Thyroid gland (tissue), 4 donors: Measurements from ENCODE around the gene FOXD1. TPM values are rescaled to one million over a fixed set of nuclear protein-coding genes. Genes with fewer than 3 reads are reported as not detected.

Experiments
- DNase-seq, 2 donors: peaks; one replicate each; pipeline ENCODE4 v3.0.0-alpha.2; 2019
- H3K27ac ChIP-seq, 3 donors: fragments of 200-600 bp; sonication (generic); 1 replicate in 2 of 3; 2 replicates in 1 of 3; pipeline ENCODE4 v1.5.1; 2016 to 2019; ENCODE audit warnings: mild to moderate bottlenecking in 1 of 3, moderate library complexity in 1 of 3
- H3K27me3 ChIP-seq: fragments of 200-600 bp; sonication (generic); one replicate; pipeline ENCODE4 v1.5.1; 2019
- H3K36me3 ChIP-seq, 2 donors: fragments of 200-600 bp; sonication (generic); one replicate each; pipeline ENCODE4 v1.5.1; 2016 to 2019
- H3K4me1 ChIP-seq, 2 donors: fragments of 200-600 bp; sonication (generic); one replicate each; pipeline ENCODE4 v1.5.1; 2017 to 2019
- H3K4me3 ChIP-seq, 3 donors: fragments of 200-600 bp; sonication (generic); replicated peaks in 1 of 3; 1 replicate in 2 of 3; 2 replicates in 1 of 3; pipeline ENCODE4 v1.5.1; 2016; ENCODE audit warnings: mild to moderate bottlenecking in 1 of 3
- H3K9me3 ChIP-seq: fragments of 200-600 bp; sonication (generic); one replicate; pipeline ENCODE4 v1.5.1; 2017
- CTCF ChIP-seq, 6 experiments: fragments of 200-600 bp in 3 of 6; fragments of 450-650 bp in 3 of 6; sonication (generic) in 3 of 6; IDR thresholded peaks; one replicate each; pipeline ENCODE4 v1.5.1; 2016 to 2019; ENCODE audit warnings: antibody characterized with exemption in 6 of 6, mild to moderate bottlenecking in 2 of 6, inconsistent platforms in 1 of 6, moderate library complexity in 1 of 6
- POLR2A ChIP-seq, 2 donors: fragments of 450-650 bp; IDR thresholded peaks; one replicate each; pipeline ENCODE4 v1.6.1; 2017; ENCODE audit warnings: antibody characterized with exemption in 2 of 2, mild to moderate bottlenecking in 2 of 2, moderate library complexity in 1 of 2
- WGBS, 2 donors: methylation state at CpG; one replicate each; pipeline ENCODE4 v1.1.5; 2017; 5-methylcytosine and 5-hydroxymethylcytosine counted together
- intact Hi-C: fragments of 100-400 bp; cut with DNase I; formaldehyde crosslinking; loops from one replicate; pipeline ENCODE4 v1.15.1; 2023
- total RNA-seq, 4 donors: library from RNA; depleted of rRNA; stranded (reverse); fragments of >200 nt; gene quantifications; one replicate each; pipeline ENCODE4 v1.2.3, GENCODE V29; 2016

Gene FOXD1
- 1 to 10 TPM in 2 of 4 donors, under 1 TPM in 1, not detected in 1; 0.38 to 1.6 (median 1.2) TPM for total RNA-seq

- intact Hi-C loops, result loop anchor here (5.0 kb wide), 1 partner anchor 231 kb away; no protein-coding TSS in a partner anchor
- peak; percentile 29 to 37 for DNase-seq
- no peak for TF ChIP-seq POLR2A (IDR thresholded peaks at IDR 0.05)
- WGBS, 2 donors, result 2 to 3% methylated on average over 35 to 40 of the region's 59 CpGs
- Histone ChIP-seq H3K4me3 (peak within 1 kb of the TSS in 1 of 3 donors; percentile 18), H3K27ac (no peak within 1 kb of the TSS), H3K9me3 (no peaks in the 10 kb centered on the region), H3K27me3 (peaks cover 79% of the 10 kb centered on the region), H3K36me3 (no peaks in the 10 kb centered on the region), H3K4me1 (peaks cover 10 to 16% of the 10 kb centered on the region in 2 donors)
Measured at GRCh38 chr5:73448463-73449136, at the start of gene FOXD1. FOXD1 (minus strand) TSS chr5:73448777; CDS start chr5:73448362, 415 bp downstream.

- H3K27me3 ChIP-seq, result no peaks in the 10 kb centered on the region
- TF ChIP-seq POLR2A (IDR thresholded peaks at IDR 0.05) (no peak), CTCF (IDR thresholded peaks at IDR 0.05) (no peak)
- 42 to 47% methylated on average over 16 of the region's 16 CpGs for WGBS, 2 donors
- H3K36me3 ChIP-seq, result peaks cover 5 to 6% of the 10 kb centered on the region in 2 donors
- intact Hi-C loops, result no loop called here
- peaks cover 11 to 17% of the 10 kb centered on the region in 2 donors for H3K4me1 ChIP-seq
- peak overlapping the region; percentile 82 to 99 (median 91) for H3K4me3 ChIP-seq
- no peaks in the 10 kb centered on the region for H3K9me3 ChIP-seq
- peak overlapping the region; percentile 61 to 96 (median 94) for H3K27ac ChIP-seq
- no peak for DNase-seq
Measured at GRCh38 chr5:73497497-73498056, 49.0 kb upstream of the FOXD1 start.

GRCh38 chr5:73496984-73497457 is 48.4 kb upstream of the FOXD1 start:
- no peaks in the 10 kb centered on the region for H3K27me3 ChIP-seq
- no peak overlapping the region for H3K27ac ChIP-seq
- H3K36me3 ChIP-seq, result peaks cover 0 to under 1% of the 10 kb centered on the region in 2 donors
- no peaks in the 10 kb centered on the region for H3K9me3 ChIP-seq
- intact Hi-C loops, result no loop called here
- H3K4me3 ChIP-seq, result no peak overlapping the region
- peaks cover 11 to 17% of the 10 kb centered on the region in 2 donors for H3K4me1 ChIP-seq
- DNase-seq, result no peak
- WGBS, 2 donors, result 77 to 79% methylated on average over 1 of the region's 1 CpG
- TF ChIP-seq CTCF (IDR thresholded peaks at IDR 0.05) (no peak), POLR2A (IDR thresholded peaks at IDR 0.05) (no peak)

- WGBS, 2 donors, result 80 to 94% methylated on average over 4 of the region's 4 CpGs
- Histone ChIP-seq H3K4me3 (no peak overlapping the region), H3K9me3 (no peaks in the 10 kb centered on the region), H3K36me3 (no peaks in the 10 kb centered on the region), H3K27ac (no peak overlapping the region), H3K4me1 (peaks cover 11 to 17% of the 10 kb centered on the region in 2 donors), H3K27me3 (no peaks in the 10 kb centered on the region)
- intact Hi-C loops, result no loop called here
- no peak for DNase-seq
- no peak for TF ChIP-seq CTCF (IDR thresholded peaks at IDR 0.05)
Measured at GRCh38 chr5:73495772-73496335, 47.3 kb upstream of the FOXD1 start.

GRCh38 chr5:73494721-73495120 is 46.1 kb upstream of the FOXD1 start:
- TF ChIP-seq POLR2A (IDR thresholded peaks at IDR 0.05), result no peak
- TF ChIP-seq CTCF (IDR thresholded peaks at IDR 0.05), result no peak
- DNase-seq, result no peak

More at GRCh38 chr5:73494721-73495120, 46.1 kb upstream of the FOXD1 start:
- Histone ChIP-seq H3K9me3 (no peaks in the 10 kb centered on the region), H3K27ac (no peak overlapping the region), H3K4me3 (no peak overlapping the region), H3K27me3 (no peaks in the 10 kb centered on the region), H3K4me1 (peaks cover 5 to 9% of the 10 kb centered on the region in 2 donors), H3K36me3 (no peaks in the 10 kb centered on the region)
- intact Hi-C loops, result no loop called here
